Stimulated activated CD8-positive, alpha-beta memory T cell treated with anti-CD3 and anti-CD28 coated beads, Interleukin-7, amount 100 ng/mL, for 48 hours (primary cell): ENCODE results near the gene FXR2.

Source experiments
- DNase-seq, 2 donors: peaks; one replicate each; pipeline ENCODE4 v3.0.0-alpha.2; 2020; ENCODE audit warnings: low read depth in 1 of 2; ENCODE audit errors: extremely low read depth in 1 of 2

FXR2 gene

DNA sequence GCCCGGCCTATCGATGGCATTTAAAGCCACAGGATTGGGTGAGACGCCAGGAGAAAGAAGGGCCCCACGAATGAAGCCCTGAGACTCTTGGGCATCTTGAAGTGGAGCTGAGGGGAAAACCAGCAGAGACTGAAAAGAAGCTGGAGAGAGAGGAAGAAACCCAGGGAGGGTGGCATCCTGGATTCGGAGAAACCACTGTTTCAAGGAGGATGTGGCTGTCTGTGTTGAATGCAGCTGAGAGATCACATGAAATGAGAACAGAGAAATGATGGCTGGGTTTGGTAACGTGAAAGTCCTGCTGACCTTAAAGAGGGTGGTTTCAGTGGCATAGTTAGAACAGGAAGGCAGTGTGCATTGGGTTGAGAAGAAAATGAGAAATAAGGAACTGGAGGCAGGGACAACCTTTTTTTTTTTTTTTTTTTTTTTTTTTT is 62.1 kb downstream of the FXR2 start:
- DNase-seq = no peak

DNA sequence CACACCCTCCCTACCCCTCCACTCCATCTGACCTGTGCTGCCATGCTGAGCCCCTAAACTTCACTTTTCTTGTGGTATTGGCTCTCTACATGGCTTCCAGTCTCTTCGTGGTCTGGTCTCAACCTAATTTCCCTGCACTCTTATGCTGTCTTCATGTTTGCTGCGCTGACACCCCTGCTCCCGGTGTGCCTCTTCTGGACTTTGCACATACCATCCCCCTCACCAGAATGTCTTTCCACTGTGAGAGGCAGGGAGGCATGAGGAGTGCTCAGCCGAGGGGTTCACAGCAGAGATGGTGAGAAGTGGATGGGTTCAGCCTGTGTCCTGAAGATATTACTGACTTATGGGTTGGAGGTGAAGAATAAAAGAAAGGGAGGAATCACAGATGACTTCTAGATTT is 63.3 kb downstream of the FXR2 start:
- DNase-seq = no peak

DNA sequence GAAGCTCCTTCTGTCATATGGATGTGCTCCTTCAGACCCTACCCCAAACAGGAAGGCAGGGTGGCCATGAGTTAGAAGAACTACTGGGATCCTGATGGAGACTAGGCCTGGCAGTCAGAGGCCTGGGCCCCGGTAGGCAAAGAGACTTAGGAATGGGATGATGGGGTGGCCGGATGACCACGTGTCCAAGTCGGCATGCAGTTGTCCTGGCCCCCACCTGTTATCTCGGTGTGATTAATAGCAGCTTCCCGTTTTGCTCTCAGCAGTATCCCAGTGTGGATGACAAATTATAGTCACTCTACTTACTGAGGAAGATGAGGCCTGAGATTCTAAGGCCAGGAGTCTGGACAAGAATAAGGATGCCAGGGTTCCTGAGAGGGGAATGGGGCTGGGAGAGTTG is 64.4 kb downstream of the FXR2 start:
- DNase-seq = no peak

DNA sequence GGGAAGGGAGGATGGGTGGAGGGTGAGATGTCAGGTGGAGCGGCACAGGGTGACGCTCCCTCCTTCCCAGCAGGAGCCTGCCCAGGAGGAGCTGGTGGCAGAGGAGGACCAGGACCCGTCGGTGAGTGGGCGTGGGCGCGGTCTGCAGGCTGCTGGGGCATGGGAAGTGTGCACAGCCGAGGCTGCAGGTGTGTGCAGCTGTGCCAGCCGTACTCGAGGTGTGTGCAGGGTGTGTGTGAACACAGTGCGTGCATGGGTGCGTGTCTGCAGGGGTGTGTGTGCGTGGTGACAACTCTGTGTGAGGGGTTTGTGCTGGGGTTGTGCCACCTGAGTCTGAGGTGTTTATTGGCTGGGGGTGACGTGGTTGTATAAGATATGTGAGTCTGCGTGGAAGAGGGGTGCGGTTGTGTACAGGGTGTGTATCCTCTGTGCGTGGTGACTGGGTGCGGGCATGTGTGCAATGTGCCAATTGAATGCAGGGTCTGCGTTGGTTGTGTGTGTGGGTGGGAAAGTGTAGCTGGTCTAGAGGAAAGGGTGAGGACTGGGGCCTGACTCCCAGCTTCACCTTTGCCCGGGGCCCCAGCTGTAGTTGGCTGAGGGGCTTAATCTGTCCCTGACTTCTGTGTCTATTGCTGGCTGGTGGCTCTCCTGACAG is 65.2 kb downstream of the FXR2 start:
- no peak for DNase-seq

DNA sequence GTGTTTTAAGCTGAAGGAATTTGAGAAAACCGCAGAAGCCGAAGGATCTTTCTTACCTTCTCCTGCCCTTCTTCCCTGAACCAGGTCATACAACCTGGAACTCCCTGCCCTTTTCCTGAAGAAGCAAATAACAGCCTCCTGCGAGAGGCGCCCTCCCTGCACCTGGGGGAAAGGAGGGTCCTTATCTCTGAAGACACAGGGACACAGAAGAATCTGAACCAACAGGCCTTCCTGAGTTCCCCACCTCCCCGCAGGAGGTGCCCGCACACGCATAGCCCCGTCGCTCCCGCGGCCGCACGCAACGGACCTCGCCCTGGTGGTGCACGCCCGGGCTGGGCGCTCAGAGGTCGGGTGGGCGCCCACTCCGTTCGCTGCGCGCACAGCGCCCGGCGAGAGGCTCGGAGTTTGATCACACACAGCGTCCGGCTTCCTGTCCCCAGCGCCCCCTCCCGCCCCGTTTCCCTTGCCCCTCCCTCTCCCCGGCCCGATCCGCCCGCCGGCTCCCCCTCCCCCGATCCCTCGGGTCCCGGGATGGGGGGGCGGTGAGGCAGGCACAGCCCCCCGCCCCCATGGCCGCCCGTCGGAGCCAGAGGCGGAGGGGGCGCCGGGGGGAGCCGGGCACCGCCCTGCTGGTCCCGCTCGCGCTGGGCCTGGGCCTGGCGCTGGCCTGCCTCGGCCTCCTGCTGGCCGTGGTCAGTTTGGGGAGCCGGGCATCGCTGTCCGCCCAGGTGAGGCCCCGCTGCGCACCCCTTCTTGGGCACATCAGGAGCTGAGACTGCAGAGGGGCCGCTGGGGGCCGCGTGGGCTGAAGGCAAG is 65.9 kb downstream of the FXR2 start, which contains the start of gene TNFSF12:
TSS of gene TNFSF12 (plus strand) at position 474 of the 816 bp plus-strand sequence. CDS start at position 570, 96 bp downstream.
- no peak for DNase-seq

DNA sequence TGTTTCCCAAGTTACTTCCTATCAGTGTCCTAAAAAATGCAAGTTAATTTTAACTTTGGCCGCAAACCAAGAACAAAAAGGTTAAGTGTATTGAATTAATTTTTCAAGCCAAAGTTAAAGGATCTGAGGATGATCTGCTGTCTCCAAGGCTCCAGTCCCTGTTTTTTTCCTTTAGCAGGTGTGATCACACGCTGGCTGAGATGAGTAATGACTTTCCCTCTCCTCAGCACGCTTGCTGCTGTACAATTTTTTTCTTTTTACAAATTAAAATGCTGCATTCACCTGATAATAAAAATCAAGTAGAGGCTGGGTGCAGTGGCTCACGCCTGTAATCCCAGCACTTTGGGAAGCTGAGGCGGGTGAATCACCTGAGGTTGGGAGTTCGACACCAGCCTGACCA is 69.8 kb downstream of the FXR2 start:
- no peak for DNase-seq
